Stimulated activated CD4-positive, alpha-beta T cell treated with anti-CD3 and anti-CD28 coated beads, Interleukin-12 subunit alpha, Interleukin-12 subunit beta, amount 100 ng/mL, for 4 hours (primary cell): Measurements from ENCODE around the gene LRP2.

Experiments
- DNase-seq: peaks from one replicate; pipeline ENCODE4 v3.0.0-alpha.2; 2020

Gene LRP2

GRCh38 chr2:169116993-169117392, 245.3 kb downstream of the LRP2 start:
- no peak for DNase-seq

- DNase-seq = no peak
Observed at GRCh38 chr2:169116327-169116726, 246.0 kb downstream of the LRP2 start.

GRCh38 chr2:169114056-169114455, 248.3 kb downstream of the LRP2 start:
- no peak for DNase-seq

- DNase-seq = no peak
Observed at GRCh38 chr2:169112841-169113240, 249.5 kb downstream of the LRP2 start.

GRCh38 chr2:169110916-169111315, 251.4 kb downstream of the LRP2 start:
- DNase-seq = no peak

GRCh38 chr2:169110419-169110818, 251.9 kb downstream of the LRP2 start:
- no peak for DNase-seq

- DNase-seq = peak; percentile 62
Observed at GRCh38 chr2:169109502-169110409, 252.6 kb downstream of the LRP2 start.

- DNase-seq = no peak
Observed at GRCh38 chr2:169108099-169108884, 254.0 kb downstream of the LRP2 start.

- DNase-seq = no peak
Observed at GRCh38 chr2:169107645-169108044, 254.7 kb downstream of the LRP2 start.

GRCh38 chr2:169106563-169107545, 255.5 kb downstream of the LRP2 start:
- DNase-seq = no peak

- no peak for DNase-seq
Observed at GRCh38 chr2:169106134-169106533, 256.2 kb downstream of the LRP2 start.

- DNase-seq = no peak
Observed at GRCh38 chr2:169105476-169105875, 256.9 kb downstream of the LRP2 start.

- DNase-seq = no peak
Observed at GRCh38 chr2:169104848-169105247, 257.5 kb downstream of the LRP2 start.

- no peak for DNase-seq
Observed at GRCh38 chr2:169095621-169096105, 266.7 kb downstream of the LRP2 start.

- DNase-seq = no peak
Observed at GRCh38 chr2:169094676-169095075, 267.7 kb downstream of the LRP2 start.

- DNase-seq = no peak
Observed at GRCh38 chr2:169093535-169093934, 268.8 kb downstream of the LRP2 start.

GRCh38 chr2:169091761-169092519, 270.4 kb downstream of the LRP2 start:
- no peak for DNase-seq

GRCh38 chr2:169091256-169091655, 271.1 kb downstream of the LRP2 start:
- DNase-seq = no peak

GRCh38 chr2:169090133-169090820, 272.1 kb downstream of the LRP2 start:
- DNase-seq = no peak

GRCh38 chr2:169089182-169089581, 273.2 kb downstream of the LRP2 start:
- no peak for DNase-seq

- no peak for DNase-seq
Observed at GRCh38 chr2:169087757-169088379, 274.5 kb downstream of the LRP2 start.
